Left lobe of liver (tissue), 2 donors: ENCODE measurements around the gene TMEM214. TPM values are rescaled to one million over a fixed set of nuclear protein-coding genes. Genes with fewer than 3 reads are reported as not detected.

Experiments
- ATAC-seq: fragments of 200-7000 bp; cut with Tn5 transposase; one replicate; pipeline ENCODE4 v1.9.1; 2020; ENCODE audit warnings: mild to moderate bottlenecking, moderate library complexity
- DNase-seq: peaks from one replicate; pipeline ENCODE4 v3.0.0-alpha.2; 2020; ENCODE audit warnings: low spot score
- total RNA-seq: library from RNA; stranded (reverse); gene quantifications from one replicate; pipeline ENCODE4 v1.2.1, GENCODE V29; 2021
- donor health status: DM: no; HTN: no; CAD: no; lungs with moderate emphysema.
- donor health status: DM: no; HTN: yes; CAD: no.

The TMEM214 gene
- total RNA-seq, 1 donor from 2014 or later = 53.7 TPM

GRCh38 chr2:27038631-27039339 lies 6.0 kb downstream of the TMEM214 start:
- DNase-seq (no peak), ATAC-seq (peak; percentile 57)

- no peak for ATAC-seq
- no peak for DNase-seq
Measured at GRCh38 chr2:27039426-27039825, 6.7 kb downstream of the TMEM214 start.

- no peak for ATAC-seq
- DNase-seq = no peak
Measured at GRCh38 chr2:27039871-27040270, 7.1 kb downstream of the TMEM214 start.

- no peak for DNase-seq
- peak; percentile 63 for ATAC-seq
Measured at GRCh38 chr2:27040282-27040681, 7.5 kb downstream of the TMEM214 start.

- DNase-seq (no peak), ATAC-seq (no peak)
Measured at GRCh38 chr2:27041752-27042151, 9.0 kb downstream of the TMEM214 start.

GRCh38 chr2:27042159-27042661 lies 9.4 kb downstream of the TMEM214 start:
- ATAC-seq = no peak
- DNase-seq = no peak

GRCh38 chr2:27042985-27043634 lies 10.3 kb downstream of the TMEM214 start:
- DNase-seq (no peak), ATAC-seq (no peak)

- ATAC-seq (peak; percentile 32), DNase-seq (no peak)
Measured at GRCh38 chr2:27049422-27050280, 16.9 kb downstream of the TMEM214 start.

GRCh38 chr2:27050281-27050995 lies 17.7 kb downstream of the TMEM214 start:
- DNase-seq (peak; percentile 93), ATAC-seq (peak; percentile 71)

- peak; percentile 96 for DNase-seq
- peak; percentile 77 for ATAC-seq
Measured at GRCh38 chr2:27050996-27051901, 18.5 kb downstream of the TMEM214 start, which contains the start of gene AGBL5. Gene AGBL5, plus strand, starts transcription at chr2:27051668. Its CDS starts 1,291 bp downstream, at chr2:27052959.

- ATAC-seq = peak; percentile 0
- no peak for DNase-seq
Measured at GRCh38 chr2:27051902-27052645, 19.3 kb downstream of the TMEM214 start.

GRCh38 chr2:27053321-27053720 lies 20.6 kb downstream of the TMEM214 start:
- DNase-seq = no peak

GRCh38 chr2:27053776-27054175 lies 21.0 kb downstream of the TMEM214 start:
- DNase-seq (no peak), ATAC-seq (no peak)

More at GRCh38 chr2:27053321-27053720, 20.6 kb downstream of the TMEM214 start:
- ATAC-seq = no peak

- no peak for DNase-seq
- no peak for ATAC-seq
Measured at GRCh38 chr2:27054721-27055120, 22.0 kb downstream of the TMEM214 start.

GRCh38 chr2:27057184-27057583 lies 24.4 kb downstream of the TMEM214 start:
- ATAC-seq (no peak), DNase-seq (no peak)

GRCh38 chr2:27058210-27058609 lies 25.4 kb downstream of the TMEM214 start:
- DNase-seq (no peak), ATAC-seq (no peak)

- peak; percentile 58 for ATAC-seq
- no peak for DNase-seq
Measured at GRCh38 chr2:27059141-27059820, 26.5 kb downstream of the TMEM214 start.

- no peak for DNase-seq
- ATAC-seq = peak; percentile 84
Measured at GRCh38 chr2:27060323-27060722, 27.6 kb downstream of the TMEM214 start.
